ENCODE measurements around the gene KLHL6.

- TF ChIP-seq, protein P1, sequence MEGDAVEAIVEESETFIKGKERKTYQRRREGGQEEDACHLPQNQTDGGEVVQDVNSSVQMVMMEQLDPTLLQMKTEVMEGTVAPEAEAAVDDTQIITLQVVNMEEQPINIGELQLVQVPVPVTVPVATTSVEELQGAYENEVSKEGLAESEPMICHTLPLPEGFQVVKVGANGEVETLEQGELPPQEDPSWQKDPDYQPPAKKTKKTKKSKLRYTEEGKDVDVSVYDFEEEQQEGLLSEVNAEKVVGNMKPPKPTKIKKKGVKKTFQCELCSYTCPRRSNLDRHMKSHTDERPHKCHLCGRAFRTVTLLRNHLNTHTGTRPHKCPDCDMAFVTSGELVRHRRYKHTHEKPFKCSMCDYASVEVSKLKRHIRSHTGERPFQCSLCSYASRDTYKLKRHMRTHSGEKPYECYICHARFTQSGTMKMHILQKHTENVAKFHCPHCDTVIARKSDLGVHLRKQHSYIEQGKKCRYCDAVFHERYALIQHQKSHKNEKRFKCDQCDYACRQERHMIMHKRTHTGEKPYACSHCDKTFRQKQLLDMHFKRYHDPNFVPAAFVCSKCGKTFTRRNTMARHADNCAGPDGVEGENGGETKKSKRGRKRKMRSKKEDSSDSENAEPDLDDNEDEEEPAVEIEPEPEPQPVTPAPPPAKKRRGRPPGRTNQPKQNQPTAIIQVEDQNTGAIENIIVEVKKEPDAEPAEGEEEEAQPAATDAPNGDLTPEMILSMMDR (IDR thresholded peaks at IDR 0.05), result no peak
- TF ChIP-seq TCF7L2 (IDR thresholded peaks at IDR 0.05; ENCODE audit: low read depth, low read length), result no peak
- no peak for TF ChIP-seq SIN3A (IDR thresholded peaks at IDR 0.05; ENCODE audit: borderline replicate concordance, insufficient read depth, low read depth, low read length)
- no peak for TF ChIP-seq POLR2AphosphoS5 (IDR thresholded peaks at IDR 0.05; ENCODE audit: low read depth, low read length)
Measured at GRCh38 chr3:183524476-183524875, 31.0 kb downstream of the KLHL6 start.
